ENCODE measurements around the gene NKTR.

The NKTR gene

GRCh38 chr3:42640771-42641370 lies 40.4 kb downstream of the NKTR start:
- no peaks in the 10 kb centered on the region for H3K9me3 ChIP-seq (ENCODE audit: control insufficient read depth in 1 of 2, low read length in 2 of 2)
- H3K27me3 ChIP-seq (ENCODE audit: control insufficient read depth in 1 of 2, insufficient read depth in 2 of 2, low read length in 2 of 2) = no peaks in the 10 kb centered on the region
- H3K4me3 ChIP-seq (ENCODE audit: low read depth in 1 of 2, low read length in 2 of 2) = no peak overlapping the region
- peaks cover 74 to 89% of the 10 kb centered on the region in 2 donors for H3K36me3 ChIP-seq (ENCODE audit: control insufficient read depth in 1 of 2, insufficient read depth in 2 of 2, low read length in 2 of 2)
- H3K9ac ChIP-seq (ENCODE audit: low read depth in 1 of 2, low read length in 2 of 2) = no peak overlapping the region
- peaks cover 7 to 14% of the 10 kb centered on the region in 2 donors for H3K4me1 ChIP-seq (ENCODE audit: control insufficient read depth in 1 of 2, insufficient read depth in 2 of 2, low read length in 2 of 2)
- no peak overlapping the region for H3K27ac ChIP-seq (ENCODE audit: low read depth, low read length)

- H3K27me3 ChIP-seq (ENCODE audit: control insufficient read depth in 1 of 2, insufficient read depth in 2 of 2, low read length in 2 of 2) = no peaks in the 10 kb centered on the region
- H3K27ac ChIP-seq (ENCODE audit: low read depth, low read length) = no peak overlapping the region
- no peaks in the 10 kb centered on the region for H3K9me3 ChIP-seq (ENCODE audit: control insufficient read depth in 1 of 2, low read length in 2 of 2)
- peaks cover 37 to 56% of the 10 kb centered on the region in 2 donors for H3K36me3 ChIP-seq (ENCODE audit: control insufficient read depth in 1 of 2, insufficient read depth in 2 of 2, low read length in 2 of 2)
- no peak overlapping the region for H3K4me3 ChIP-seq (ENCODE audit: low read depth in 1 of 2, low read length in 2 of 2)
- H3K9ac ChIP-seq (ENCODE audit: low read depth in 1 of 2, low read length in 2 of 2) = no peak overlapping the region
- peaks cover 10 to 12% of the 10 kb centered on the region in 2 donors for H3K4me1 ChIP-seq (ENCODE audit: control insufficient read depth in 1 of 2, insufficient read depth in 2 of 2, low read length in 2 of 2)
Measured at GRCh38 chr3:42647821-42648459, 47.5 kb downstream of the NKTR start.

GRCh38 chr3:42649006-42649405 lies 48.5 kb downstream of the NKTR start:
- Histone ChIP-seq H3K4me3 (ENCODE audit: low read depth in 1 of 2, low read length in 2 of 2) (no peak overlapping the region), H3K36me3 (ENCODE audit: control insufficient read depth in 1 of 2, insufficient read depth in 2 of 2, low read length in 2 of 2) (peaks cover 26 to 45% of the 10 kb centered on the region in 2 donors), H3K9me3 (ENCODE audit: control insufficient read depth in 1 of 2, low read length in 2 of 2) (no peaks in the 10 kb centered on the region), H3K9ac (ENCODE audit: low read depth in 1 of 2, low read length in 2 of 2) (no peak overlapping the region), H3K27ac (ENCODE audit: low read depth, low read length) (no peak overlapping the region), H3K4me1 (ENCODE audit: control insufficient read depth in 1 of 2, insufficient read depth in 2 of 2, low read length in 2 of 2) (peaks cover 19 to 22% of the 10 kb centered on the region in 2 donors), H3K27me3 (ENCODE audit: control insufficient read depth in 1 of 2, insufficient read depth in 2 of 2, low read length in 2 of 2) (no peaks in the 10 kb centered on the region)

GRCh38 chr3:42649783-42650182 lies 49.3 kb downstream of the NKTR start:
- Histone ChIP-seq H3K27ac (ENCODE audit: low read depth, low read length) (no peak overlapping the region), H3K4me1 (ENCODE audit: control insufficient read depth in 1 of 2, insufficient read depth in 2 of 2, low read length in 2 of 2) (peaks cover 19 to 22% of the 10 kb centered on the region in 2 donors)

GRCh38 chr3:42651248-42652091 lies 51.0 kb downstream of the NKTR start:
- H3K27me3 ChIP-seq (ENCODE audit: control insufficient read depth in 1 of 2, insufficient read depth in 2 of 2, low read length in 2 of 2) = no peaks in the 10 kb centered on the region
- H3K4me3 ChIP-seq (ENCODE audit: low read depth in 1 of 2, low read length in 2 of 2) = no peak overlapping the region
- H3K27ac ChIP-seq (ENCODE audit: low read depth, low read length) = no peak overlapping the region
- H3K9ac ChIP-seq (ENCODE audit: low read depth in 1 of 2, low read length in 2 of 2) = no peak overlapping the region
- peaks cover 19 to 26% of the 10 kb centered on the region in 2 donors for H3K4me1 ChIP-seq (ENCODE audit: control insufficient read depth in 1 of 2, insufficient read depth in 2 of 2, low read length in 2 of 2)
- peaks cover 11 to 22% of the 10 kb centered on the region in 2 donors for H3K36me3 ChIP-seq (ENCODE audit: control insufficient read depth in 1 of 2, insufficient read depth in 2 of 2, low read length in 2 of 2)
- H3K9me3 ChIP-seq (ENCODE audit: control insufficient read depth in 1 of 2, low read length in 2 of 2) = no peaks in the 10 kb centered on the region

More at GRCh38 chr3:42649783-42650182, 49.3 kb downstream of the NKTR start:
- H3K9me3 ChIP-seq (ENCODE audit: control insufficient read depth in 1 of 2, low read length in 2 of 2) = no peaks in the 10 kb centered on the region
- no peak overlapping the region for H3K4me3 ChIP-seq (ENCODE audit: low read depth in 1 of 2, low read length in 2 of 2)
- peaks cover 20 to 39% of the 10 kb centered on the region in 2 donors for H3K36me3 ChIP-seq (ENCODE audit: control insufficient read depth in 1 of 2, insufficient read depth in 2 of 2, low read length in 2 of 2)
- no peak overlapping the region for H3K9ac ChIP-seq (ENCODE audit: low read depth in 1 of 2, low read length in 2 of 2)
- H3K27me3 ChIP-seq (ENCODE audit: control insufficient read depth in 1 of 2, insufficient read depth in 2 of 2, low read length in 2 of 2) = no peaks in the 10 kb centered on the region

GRCh38 chr3:42652251-42652610 lies 51.7 kb downstream of the NKTR start:
- peak overlapping the region; percentile 67 to 73 for H3K4me3 ChIP-seq (ENCODE audit: low read depth in 1 of 2, low read length in 2 of 2)
- H3K36me3 ChIP-seq (ENCODE audit: control insufficient read depth in 1 of 2, insufficient read depth in 2 of 2, low read length in 2 of 2) = peaks cover 5 to 15% of the 10 kb centered on the region in 2 donors
- H3K27me3 ChIP-seq (ENCODE audit: control insufficient read depth in 1 of 2, insufficient read depth in 2 of 2, low read length in 2 of 2) = no peaks in the 10 kb centered on the region
- H3K27ac ChIP-seq (ENCODE audit: low read depth, low read length) = no peak overlapping the region
- H3K9me3 ChIP-seq (ENCODE audit: control insufficient read depth in 1 of 2, low read length in 2 of 2) = no peaks in the 10 kb centered on the region
- H3K4me1 ChIP-seq (ENCODE audit: control insufficient read depth in 1 of 2, insufficient read depth in 2 of 2, low read length in 2 of 2) = peaks cover 19 to 26% of the 10 kb centered on the region in 2 donors
- no peak overlapping the region for H3K9ac ChIP-seq (ENCODE audit: low read depth in 1 of 2, low read length in 2 of 2)

- peaks cover 19 to 26% of the 10 kb centered on the region in 2 donors for H3K4me1 ChIP-seq (ENCODE audit: control insufficient read depth in 1 of 2, insufficient read depth in 2 of 2, low read length in 2 of 2)
- peak overlapping the region; percentile 67 to 73 for H3K4me3 ChIP-seq (ENCODE audit: low read depth in 1 of 2, low read length in 2 of 2)
- H3K9ac ChIP-seq (ENCODE audit: low read depth in 1 of 2, low read length in 2 of 2) = peak overlapping the region; percentile 52
- H3K27ac ChIP-seq (ENCODE audit: low read depth, low read length) = peak overlapping the region; percentile 43
- peaks cover under 1 to 10% of the 10 kb centered on the region in 2 donors for H3K36me3 ChIP-seq (ENCODE audit: control insufficient read depth in 1 of 2, insufficient read depth in 2 of 2, low read length in 2 of 2)
- no peaks in the 10 kb centered on the region for H3K27me3 ChIP-seq (ENCODE audit: control insufficient read depth in 1 of 2, insufficient read depth in 2 of 2, low read length in 2 of 2)
- H3K9me3 ChIP-seq (ENCODE audit: control insufficient read depth in 1 of 2, low read length in 2 of 2) = no peaks in the 10 kb centered on the region
Measured at GRCh38 chr3:42652611-42653302, 52.3 kb downstream of the NKTR start.

GRCh38 chr3:42653303-42653559 lies 52.7 kb downstream of the NKTR start:
- peak overlapping the region; percentile 52 for H3K9ac ChIP-seq (ENCODE audit: low read depth in 1 of 2, low read length in 2 of 2)
- no peaks in the 10 kb centered on the region for H3K9me3 ChIP-seq (ENCODE audit: control insufficient read depth in 1 of 2, low read length in 2 of 2)
- H3K36me3 ChIP-seq (ENCODE audit: control insufficient read depth in 1 of 2, insufficient read depth in 2 of 2, low read length in 2 of 2) = peaks cover 0 to 5% of the 10 kb centered on the region in 2 donors
- no peak overlapping the region for H3K27ac ChIP-seq (ENCODE audit: low read depth, low read length)
- no peaks in the 10 kb centered on the region for H3K27me3 ChIP-seq (ENCODE audit: control insufficient read depth in 1 of 2, insufficient read depth in 2 of 2, low read length in 2 of 2)
- H3K4me1 ChIP-seq (ENCODE audit: control insufficient read depth in 1 of 2, insufficient read depth in 2 of 2, low read length in 2 of 2) = peaks cover 19 to 26% of the 10 kb centered on the region in 2 donors
- H3K4me3 ChIP-seq (ENCODE audit: low read depth in 1 of 2, low read length in 2 of 2) = peak overlapping the region; percentile 67 to 73

- Histone ChIP-seq H3K9me3 (ENCODE audit: control insufficient read depth in 1 of 2, low read length in 2 of 2) (no peaks in the 10 kb centered on the region), H3K9ac (ENCODE audit: low read depth in 1 of 2, low read length in 2 of 2) (peak within 1 kb of the TSS; percentile 52), H3K4me3 (ENCODE audit: low read depth in 1 of 2, low read length in 2 of 2) (peak within 1 kb of the TSS; percentile 68 to 73), H3K27ac (ENCODE audit: low read depth, low read length) (peak within 1 kb of the TSS; percentile 43), H3K27me3 (ENCODE audit: control insufficient read depth in 1 of 2, insufficient read depth in 2 of 2, low read length in 2 of 2) (no peaks in the 10 kb centered on the region), H3K4me1 (ENCODE audit: control insufficient read depth in 1 of 2, insufficient read depth in 2 of 2, low read length in 2 of 2) (peaks cover 19 to 26% of the 10 kb centered on the region in 2 donors), H3K36me3 (ENCODE audit: control insufficient read depth in 1 of 2, insufficient read depth in 2 of 2, low read length in 2 of 2) (peaks cover 0 to 2% of the 10 kb centered on the region in 2 donors)
Measured at GRCh38 chr3:42653560-42654330, 53.3 kb downstream of the NKTR start, which contains the start of gene ZBTB47. TSS of gene ZBTB47 (plus strand) at chr3:42653697. CDS start at chr3:42658356, 4,659 bp downstream.
